HG03060 (cell line): ENCODE results near the gene DRD4.
"Not testable (repeated sequence)": the region's sequence is repeated elsewhere in the genome, so short reads cannot be mapped to it uniquely, and the experiment has no call there.

Experiments used
- ATAC-seq: cut with Tn5 transposase; IDR thresholded peaks from one replicate; pipeline ENCODE4 v1.9.1; 2021; ENCODE audit warnings: low read depth, moderate number of reproducible peaks; ENCODE audit not compliant: unreplicated experiment

Gene DRD4

GRCh38 chr11:641806-642370 lies 4.8 kb downstream of the DRD4 start:
- no peak for ATAC-seq

- ATAC-seq = no peak
Measured at GRCh38 chr11:643366-643765, 6.3 kb downstream of the DRD4 start.

GRCh38 chr11:643849-644738 lies 7.0 kb downstream of the DRD4 start:
- no peak for ATAC-seq

GRCh38 chr11:645536-645935 lies 8.5 kb downstream of the DRD4 start:
- ATAC-seq = no peak

GRCh38 chr11:646214-646613 lies 9.1 kb downstream of the DRD4 start:
- ATAC-seq = no peak

- ATAC-seq = not testable (repeated sequence)
Measured at GRCh38 chr11:647672-648158, 10.6 kb downstream of the DRD4 start.

- no peak for ATAC-seq
Measured at GRCh38 chr11:650482-650881, 13.4 kb downstream of the DRD4 start.

GRCh38 chr11:653136-653535 lies 16.1 kb downstream of the DRD4 start:
- ATAC-seq = not testable (repeated sequence)

GRCh38 chr11:653837-654236 lies 16.8 kb downstream of the DRD4 start:
- ATAC-seq = no peak

- not testable (repeated sequence) for ATAC-seq
Measured at GRCh38 chr11:654444-654843, 17.4 kb downstream of the DRD4 start.

GRCh38 chr11:655036-655726 lies 18.1 kb downstream of the DRD4 start:
- no peak for ATAC-seq

GRCh38 chr11:656426-656825 lies 19.4 kb downstream of the DRD4 start:
- ATAC-seq = no peak

GRCh38 chr11:656866-657265 lies 19.8 kb downstream of the DRD4 start:
- no peak for ATAC-seq

- no peak for ATAC-seq
Measured at GRCh38 chr11:657691-658126, 20.6 kb downstream of the DRD4 start.

- no peak for ATAC-seq
Measured at GRCh38 chr11:659532-660085, 22.5 kb downstream of the DRD4 start.

GRCh38 chr11:660281-660680 lies 23.2 kb downstream of the DRD4 start:
- ATAC-seq = no peak

GRCh38 chr11:660681-661444 lies 23.8 kb downstream of the DRD4 start:
- ATAC-seq = no peak

- ATAC-seq = no peak
Measured at GRCh38 chr11:662689-663274, 25.7 kb downstream of the DRD4 start.

GRCh38 chr11:665062-665703 lies 28.1 kb downstream of the DRD4 start:
- no peak for ATAC-seq
